ENCODE measurements around the gene MAP3K2.

MAP3K2 gene

DNA sequence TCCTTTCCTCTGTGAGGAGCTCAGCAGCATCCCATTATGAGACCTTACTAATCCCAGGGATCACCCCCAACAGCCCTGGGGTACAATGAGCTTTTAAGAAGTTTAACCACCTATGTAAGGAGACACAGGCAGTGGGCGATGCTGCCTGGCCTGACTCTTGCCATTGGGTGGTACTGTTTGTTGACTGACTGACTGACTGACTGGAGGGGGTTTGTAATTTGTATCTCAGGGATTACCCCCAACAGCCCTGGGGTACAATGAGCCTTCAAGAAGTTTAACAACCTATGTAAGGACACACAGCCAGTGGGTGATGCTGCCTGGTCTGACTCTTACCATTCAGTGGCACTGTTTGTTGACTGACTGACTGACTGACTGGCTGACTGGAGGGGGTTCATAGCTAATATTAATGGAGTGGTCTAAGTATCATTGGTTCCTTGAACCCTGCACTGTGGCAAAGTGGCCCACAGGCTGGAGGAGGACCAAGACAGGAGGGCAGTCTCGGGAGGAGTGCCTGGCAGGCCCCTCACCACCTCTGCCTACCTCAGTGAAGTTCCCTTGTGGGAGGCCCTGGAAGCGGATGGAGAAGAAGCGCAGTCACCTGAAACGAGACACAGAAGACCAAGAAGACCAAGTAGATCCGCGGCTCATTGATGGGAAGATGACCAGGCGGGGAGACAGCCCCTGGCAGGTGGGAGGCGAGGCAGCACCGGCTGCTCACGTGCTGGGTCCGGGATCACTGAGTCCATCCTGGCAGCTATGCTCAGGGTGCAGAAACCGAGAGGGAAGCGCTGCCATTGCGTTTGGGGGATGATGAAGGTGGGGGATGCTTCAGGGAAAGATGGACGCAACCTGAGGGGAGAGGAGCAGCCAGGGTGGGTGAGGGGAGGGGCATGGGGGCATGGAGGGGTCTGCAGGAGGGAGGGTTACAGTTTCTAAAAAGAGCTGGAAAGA, 38.0 kb upstream of the MAP3K2 start:
- POLR2A ChIA-PET, result interaction anchor here (1.2 kb wide), 1 partner anchor 8 kb away, joined by 3 read pairs; no protein-coding TSS in a partner anchor
- CTCF ChIA-PET, result interaction anchor here (1.6 to 3.1 kb wide), 4 partner anchors 10 to 101 kb away, joined by 5 to 19 read pairs (median 6); no protein-coding TSS in a partner anchor
- no peak for TF ChIP-seq ZFP37 (tag by site-specific recombination; IDR thresholded peaks at IDR 0.05)
- no peak for TF ChIP-seq ZFP69B (tag by site-specific recombination; IDR thresholded peaks at IDR 0.05)
- TF ChIP-seq ZNF658 (tag by site-specific recombination; IDR thresholded peaks at IDR 0.05), result no peak
- no peak for TF ChIP-seq ZBTB48 (tag by site-specific recombination; IDR thresholded peaks at IDR 0.05)
- no peak for TF ChIP-seq ZNF2 (tag by site-specific recombination; IDR thresholded peaks at IDR 0.05)
- TF ChIP-seq, protein P1, sequence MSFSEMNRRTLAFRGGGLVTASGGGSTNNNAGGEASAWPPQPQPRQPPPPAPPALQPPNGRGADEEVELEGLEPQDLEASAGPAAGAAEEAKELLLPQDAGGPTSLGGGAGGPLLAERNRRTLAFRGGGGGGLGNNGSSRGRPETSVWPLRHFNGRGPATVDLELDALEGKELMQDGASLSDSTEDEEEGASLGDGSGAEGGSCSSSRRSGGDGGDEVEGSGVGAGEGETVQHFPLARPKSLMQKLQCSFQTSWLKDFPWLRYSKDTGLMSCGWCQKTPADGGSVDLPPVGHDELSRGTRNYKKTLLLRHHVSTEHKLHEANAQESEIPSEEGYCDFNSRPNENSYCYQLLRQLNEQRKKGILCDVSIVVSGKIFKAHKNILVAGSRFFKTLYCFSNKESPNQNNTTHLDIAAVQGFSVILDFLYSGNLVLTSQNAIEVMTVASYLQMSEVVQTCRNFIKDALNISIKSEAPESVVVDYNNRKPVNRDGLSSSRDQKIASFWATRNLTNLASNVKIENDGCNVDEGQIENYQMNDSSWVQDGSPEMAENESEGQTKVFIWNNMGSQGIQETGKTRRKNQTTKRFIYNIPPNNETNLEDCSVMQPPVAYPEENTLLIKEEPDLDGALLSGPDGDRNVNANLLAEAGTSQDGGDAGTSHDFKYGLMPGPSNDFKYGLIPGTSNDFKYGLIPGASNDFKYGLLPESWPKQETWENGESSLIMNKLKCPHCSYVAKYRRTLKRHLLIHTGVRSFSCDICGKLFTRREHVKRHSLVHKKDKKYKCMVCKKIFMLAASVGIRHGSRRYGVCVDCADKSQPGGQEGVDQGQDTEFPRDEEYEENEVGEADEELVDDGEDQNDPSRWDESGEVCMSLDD (tag by site-specific recombination; IDR thresholded peaks at IDR 0.05), result no peak
- no peak for TF ChIP-seq ZNF580 (tag by site-specific recombination; IDR thresholded peaks at IDR 0.05)
- no peak for TF ChIP-seq ZNF530 (tag by site-specific recombination; IDR thresholded peaks at IDR 0.05; ENCODE audit: low read depth)
- no peak for TF ChIP-seq ZNF76 (tag by site-specific recombination; IDR thresholded peaks at IDR 0.05; ENCODE audit: borderline replicate concordance, low read depth)
- TF ChIP-seq, protein P2, sequence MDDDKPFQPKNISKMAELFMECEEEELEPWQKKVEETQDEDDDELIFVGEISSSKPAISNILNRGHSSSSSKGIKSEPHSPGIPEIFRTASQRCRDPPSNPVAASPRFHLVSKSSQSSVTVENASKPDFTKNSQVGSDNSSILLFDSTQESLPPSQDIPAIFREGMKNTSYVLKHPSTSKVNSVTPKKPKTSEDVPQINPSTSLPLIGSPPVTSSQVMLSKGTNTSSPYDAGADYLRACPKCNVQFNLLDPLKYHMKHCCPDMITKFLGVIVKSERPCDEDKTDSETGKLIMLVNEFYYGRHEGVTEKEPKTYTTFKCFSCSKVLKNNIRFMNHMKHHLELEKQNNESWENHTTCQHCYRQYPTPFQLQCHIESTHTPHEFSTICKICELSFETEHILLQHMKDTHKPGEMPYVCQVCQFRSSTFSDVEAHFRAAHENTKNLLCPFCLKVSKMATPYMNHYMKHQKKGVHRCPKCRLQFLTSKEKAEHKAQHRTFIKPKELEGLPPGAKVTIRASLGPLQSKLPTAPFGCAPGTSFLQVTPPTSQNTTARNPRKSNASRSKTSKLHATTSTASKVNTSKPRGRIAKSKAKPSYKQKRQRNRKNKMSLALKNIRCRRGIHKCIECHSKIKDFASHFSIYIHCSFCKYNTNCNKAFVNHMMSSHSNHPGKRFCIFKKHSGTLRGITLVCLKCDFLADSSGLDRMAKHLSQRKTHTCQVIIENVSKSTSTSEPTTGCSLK (tag by site-specific recombination; IDR thresholded peaks at IDR 0.05), result no peak
- TF ChIP-seq FEZF1 (tag by site-specific recombination; IDR thresholded peaks at IDR 0.05), result no peak
- no peak for TF ChIP-seq ZNF292 (tag by site-specific recombination; IDR thresholded peaks at IDR 0.05; ENCODE audit: borderline replicate concordance, low read depth)
- TF ChIP-seq, protein P3, sequence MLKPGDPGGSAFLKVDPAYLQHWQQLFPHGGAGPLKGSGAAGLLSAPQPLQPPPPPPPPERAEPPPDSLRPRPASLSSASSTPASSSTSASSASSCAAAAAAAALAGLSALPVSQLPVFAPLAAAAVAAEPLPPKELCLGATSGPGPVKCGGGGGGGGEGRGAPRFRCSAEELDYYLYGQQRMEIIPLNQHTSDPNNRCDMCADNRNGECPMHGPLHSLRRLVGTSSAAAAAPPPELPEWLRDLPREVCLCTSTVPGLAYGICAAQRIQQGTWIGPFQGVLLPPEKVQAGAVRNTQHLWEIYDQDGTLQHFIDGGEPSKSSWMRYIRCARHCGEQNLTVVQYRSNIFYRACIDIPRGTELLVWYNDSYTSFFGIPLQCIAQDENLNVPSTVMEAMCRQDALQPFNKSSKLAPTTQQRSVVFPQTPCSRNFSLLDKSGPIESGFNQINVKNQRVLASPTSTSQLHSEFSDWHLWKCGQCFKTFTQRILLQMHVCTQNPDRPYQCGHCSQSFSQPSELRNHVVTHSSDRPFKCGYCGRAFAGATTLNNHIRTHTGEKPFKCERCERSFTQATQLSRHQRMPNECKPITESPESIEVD (tag by site-specific recombination; IDR thresholded peaks at IDR 0.05), result no peak
- no peak for TF ChIP-seq ZEB2 (tag by site-specific recombination; IDR thresholded peaks at IDR 0.05)
- no peak for TF ChIP-seq KLF17 (tag by site-specific recombination; IDR thresholded peaks at IDR 0.05)
- no peak for TF ChIP-seq ZNF148 (tag by site-specific recombination; IDR thresholded peaks at IDR 0.05; ENCODE audit: borderline replicate concordance)
- TF ChIP-seq, protein P4, sequence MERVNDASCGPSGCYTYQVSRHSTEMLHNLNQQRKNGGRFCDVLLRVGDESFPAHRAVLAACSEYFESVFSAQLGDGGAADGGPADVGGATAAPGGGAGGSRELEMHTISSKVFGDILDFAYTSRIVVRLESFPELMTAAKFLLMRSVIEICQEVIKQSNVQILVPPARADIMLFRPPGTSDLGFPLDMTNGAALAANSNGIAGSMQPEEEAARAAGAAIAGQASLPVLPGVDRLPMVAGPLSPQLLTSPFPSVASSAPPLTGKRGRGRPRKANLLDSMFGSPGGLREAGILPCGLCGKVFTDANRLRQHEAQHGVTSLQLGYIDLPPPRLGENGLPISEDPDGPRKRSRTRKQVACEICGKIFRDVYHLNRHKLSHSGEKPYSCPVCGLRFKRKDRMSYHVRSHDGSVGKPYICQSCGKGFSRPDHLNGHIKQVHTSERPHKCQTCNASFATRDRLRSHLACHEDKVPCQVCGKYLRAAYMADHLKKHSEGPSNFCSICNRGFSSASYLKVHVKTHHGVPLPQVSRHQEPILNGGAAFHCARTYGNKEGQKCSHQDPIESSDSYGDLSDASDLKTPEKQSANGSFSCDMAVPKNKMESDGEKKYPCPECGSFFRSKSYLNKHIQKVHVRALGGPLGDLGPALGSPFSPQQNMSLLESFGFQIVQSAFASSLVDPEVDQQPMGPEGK (tag by site-specific recombination; IDR thresholded peaks at IDR 0.05), result no peak
- TF ChIP-seq ZNF473 (tag by site-specific recombination; IDR thresholded peaks at IDR 0.05), result no peak
- TF ChIP-seq ZSCAN23 (tag by site-specific recombination; IDR thresholded peaks at IDR 0.05), result no peak
- no peaks in the 10 kb centered on the region for H3K36me3 ChIP-seq (ENCODE audit: control insufficient read depth in 2 of 2, insufficient read depth in 1 of 2, low read length in 2 of 2)
- H3K27ac ChIP-seq (ENCODE audit: extremely low read depth, low read depth, low read length), result no peak overlapping the region
- no peak overlapping the region for H3K4me3 ChIP-seq (ENCODE audit: low read depth, low read length)
- H3K4me1 ChIP-seq (ENCODE audit: control insufficient read depth, insufficient read depth, low read length), result no peaks in the 10 kb centered on the region
- H3K9me3 ChIP-seq (ENCODE audit: control insufficient read depth, insufficient read depth, low read depth, low read length), result no peaks in the 10 kb centered on the region
